Measurements from ENCODE around the gene HMX2.

The HMX2 gene, protein sequence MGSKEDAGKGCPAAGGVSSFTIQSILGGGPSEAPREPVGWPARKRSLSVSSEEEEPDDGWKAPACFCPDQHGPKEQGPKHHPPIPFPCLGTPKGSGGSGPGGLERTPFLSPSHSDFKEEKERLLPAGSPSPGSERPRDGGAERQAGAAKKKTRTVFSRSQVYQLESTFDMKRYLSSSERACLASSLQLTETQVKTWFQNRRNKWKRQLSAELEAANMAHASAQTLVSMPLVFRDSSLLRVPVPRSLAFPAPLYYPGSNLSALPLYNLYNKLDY

GRCh38 chr10:123147635-123148413 lies at the start of gene HMX2:
Gene HMX2, plus strand, starts transcription at chr10:123148136. Its CDS starts 243 bp downstream, at chr10:123148379.
- no peak for DNase-seq (ENCODE audit: low read depth in 2 of 2)

GRCh38 chr10:123100030-123100762 lies 47.7 kb upstream of the HMX2 start:
- no peak for DNase-seq (ENCODE audit: low read depth in 2 of 2)

DNA sequence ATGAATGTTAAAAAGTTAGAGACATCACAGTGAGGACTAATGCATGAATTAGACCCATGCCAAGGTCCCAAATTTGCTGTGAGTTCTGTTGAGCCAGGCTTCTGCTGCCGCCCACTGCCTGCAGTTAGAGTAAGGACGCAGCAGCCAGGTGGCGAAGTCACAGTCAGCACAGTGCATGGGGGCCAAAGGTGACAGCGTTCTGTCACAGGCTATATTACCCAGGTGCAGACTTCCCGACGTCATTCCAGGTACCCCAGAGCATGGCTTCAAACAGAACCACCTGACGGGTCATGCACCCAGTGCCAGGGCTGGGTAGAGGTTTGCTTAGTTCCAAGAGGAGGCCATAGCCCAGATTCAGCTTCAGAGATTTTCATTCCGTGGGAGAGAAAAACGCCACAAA lies 46.1 kb upstream of the HMX2 start:
- DNase-seq (ENCODE audit: low read depth in 2 of 2): no peak

GRCh38 chr10:123102673-123103072 lies 45.3 kb upstream of the HMX2 start:
- no peak for DNase-seq (ENCODE audit: low read depth in 2 of 2)

- DNase-seq (ENCODE audit: low read depth in 2 of 2): no peak
These were observed 44.0 kb upstream of the HMX2 start for GRCh38 chr10:123103944-123104343.

DNA sequence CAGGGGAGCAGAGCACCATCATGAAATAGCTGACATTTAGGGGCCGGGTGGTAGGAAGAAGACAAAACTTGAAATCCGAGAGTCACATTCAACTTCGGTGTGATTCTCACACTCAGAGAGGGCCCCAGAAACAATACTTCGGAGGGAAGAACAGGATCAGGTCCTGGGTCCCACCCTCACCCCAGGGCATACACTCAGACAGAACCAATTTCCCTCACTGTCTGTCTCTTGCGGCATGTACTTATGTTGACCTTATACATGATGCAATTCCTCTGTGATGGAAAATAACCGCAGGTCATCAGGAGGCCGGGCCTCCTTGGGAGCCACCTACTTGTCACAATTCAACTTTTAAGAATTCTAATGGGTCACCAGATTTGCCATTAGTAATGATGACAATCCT lies 38.5 kb upstream of the HMX2 start:
- DNase-seq (ENCODE audit: low read depth in 2 of 2): no peak

- DNase-seq (ENCODE audit: low read depth in 2 of 2): no peak
These were observed 30.1 kb upstream of the HMX2 start for GRCh38 chr10:123117644-123118417.

DNA sequence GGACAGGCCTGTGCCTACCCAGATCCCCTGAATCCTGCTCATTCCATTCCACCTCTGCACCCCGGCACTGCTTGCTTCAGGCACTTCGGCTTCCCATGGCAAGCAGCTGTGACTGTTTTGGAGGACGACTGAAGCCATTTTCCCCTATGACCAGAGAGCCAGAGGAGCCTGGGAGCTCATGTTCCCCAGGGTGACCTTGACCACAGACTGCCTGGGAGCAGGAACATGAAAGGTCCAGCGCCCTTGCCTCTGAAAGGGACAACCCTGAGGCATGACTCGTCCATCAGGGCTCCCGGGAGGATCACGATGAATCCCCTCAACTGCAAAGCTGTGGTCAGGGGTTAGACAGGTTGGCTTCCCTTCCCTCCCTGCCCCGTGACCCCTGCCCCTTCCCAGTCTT lies 28.9 kb upstream of the HMX2 start:
- DNase-seq (ENCODE audit: low read depth in 2 of 2): no peak

DNA sequence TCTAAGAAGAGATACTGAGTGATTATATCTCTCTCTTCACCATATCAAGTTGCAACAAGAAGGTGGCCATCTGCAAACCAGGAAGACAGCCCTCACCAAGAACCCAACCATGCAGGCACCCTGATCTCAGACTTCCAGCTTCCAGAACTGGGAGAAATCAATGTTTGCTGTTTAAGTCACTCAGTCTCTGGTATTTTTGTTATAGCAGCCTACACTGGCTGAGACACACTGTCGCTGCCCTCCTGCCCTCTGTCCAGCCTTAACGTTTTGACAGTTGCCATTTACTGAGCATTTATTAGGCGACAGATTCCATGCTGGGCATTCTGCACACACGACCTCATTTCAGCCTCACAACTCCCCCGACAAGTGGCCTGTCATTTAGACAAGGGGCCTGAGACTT lies 21.7 kb upstream of the HMX2 start:
- DNase-seq (ENCODE audit: low read depth in 2 of 2): no peak

DNA sequence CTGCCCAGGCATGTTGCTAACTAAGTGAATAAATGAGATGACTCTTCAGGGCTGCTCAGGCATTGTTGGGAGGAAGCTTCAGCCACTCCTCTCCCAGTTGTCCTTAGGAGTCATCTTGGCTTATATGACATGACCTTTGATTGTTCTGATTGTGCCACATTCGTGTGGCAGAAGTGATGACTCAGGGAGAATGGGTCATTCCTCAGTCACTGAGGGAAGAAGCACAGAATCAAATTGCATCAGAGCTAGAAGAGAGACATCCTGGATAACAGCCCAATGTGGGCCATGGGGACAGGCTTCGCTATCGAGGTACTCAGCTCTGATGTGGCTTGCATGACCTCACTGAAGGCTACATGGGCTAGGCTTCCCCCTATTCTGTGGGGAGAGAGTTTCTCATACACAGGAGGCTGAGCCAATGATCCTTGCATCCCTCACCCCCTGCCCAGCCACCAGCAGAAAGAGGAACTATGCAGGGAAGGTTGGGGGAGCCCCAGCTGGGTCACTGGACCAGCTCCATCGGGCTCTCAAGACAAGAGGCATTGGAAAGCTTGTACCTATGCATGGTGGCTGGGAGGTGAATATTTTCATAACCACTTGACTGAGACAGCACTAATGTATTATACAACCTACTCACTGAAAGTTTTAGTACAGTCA lies 18.2 kb upstream of the HMX2 start:
- no peak for DNase-seq (ENCODE audit: low read depth in 2 of 2)

DNA sequence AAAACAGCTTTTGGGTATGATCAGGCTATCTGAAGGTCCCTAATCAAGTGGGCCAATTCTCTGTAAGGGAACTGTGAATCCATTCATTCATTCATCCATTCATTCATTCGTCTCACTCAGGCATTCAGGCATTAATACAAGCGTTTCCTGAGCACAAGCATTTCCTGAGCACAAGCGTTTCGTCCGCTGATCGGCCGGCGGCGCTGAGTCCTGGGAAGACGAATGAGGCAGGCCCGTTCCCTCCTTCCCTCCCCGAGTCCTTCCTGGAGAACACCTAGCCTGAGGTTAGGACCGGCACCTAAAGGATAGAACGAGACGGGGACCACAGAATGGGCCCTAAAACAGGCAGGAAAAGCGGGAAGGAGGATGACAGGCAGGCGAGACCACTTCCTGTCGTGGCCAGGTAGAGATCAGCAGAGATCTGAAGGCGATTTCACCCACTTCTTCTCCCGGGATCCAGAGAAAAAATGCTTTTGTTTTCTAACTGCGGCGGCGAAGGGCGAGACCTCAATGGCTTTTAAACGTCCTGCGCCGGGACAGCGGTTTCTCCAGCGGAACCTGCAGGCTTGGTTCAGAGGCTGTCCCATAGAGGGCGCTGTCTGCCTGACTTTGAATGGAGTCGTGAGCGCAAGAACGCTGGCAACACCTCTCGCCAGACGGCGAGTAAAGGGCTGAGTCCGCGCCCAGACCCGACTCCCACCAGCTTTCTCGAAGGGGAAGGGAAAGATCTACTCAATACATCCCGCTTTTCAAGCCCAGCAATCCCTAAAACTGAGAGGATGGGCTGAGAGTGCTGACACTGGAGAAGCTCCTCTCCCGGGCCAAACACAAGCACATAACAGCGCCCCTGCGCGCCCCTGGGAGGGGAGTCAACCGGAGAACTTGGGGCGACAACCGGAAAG lies 15.1 kb upstream of the HMX2 start:
- peak; percentile 70 to 73 for DNase-seq (ENCODE audit: low read depth in 2 of 2)

DNA sequence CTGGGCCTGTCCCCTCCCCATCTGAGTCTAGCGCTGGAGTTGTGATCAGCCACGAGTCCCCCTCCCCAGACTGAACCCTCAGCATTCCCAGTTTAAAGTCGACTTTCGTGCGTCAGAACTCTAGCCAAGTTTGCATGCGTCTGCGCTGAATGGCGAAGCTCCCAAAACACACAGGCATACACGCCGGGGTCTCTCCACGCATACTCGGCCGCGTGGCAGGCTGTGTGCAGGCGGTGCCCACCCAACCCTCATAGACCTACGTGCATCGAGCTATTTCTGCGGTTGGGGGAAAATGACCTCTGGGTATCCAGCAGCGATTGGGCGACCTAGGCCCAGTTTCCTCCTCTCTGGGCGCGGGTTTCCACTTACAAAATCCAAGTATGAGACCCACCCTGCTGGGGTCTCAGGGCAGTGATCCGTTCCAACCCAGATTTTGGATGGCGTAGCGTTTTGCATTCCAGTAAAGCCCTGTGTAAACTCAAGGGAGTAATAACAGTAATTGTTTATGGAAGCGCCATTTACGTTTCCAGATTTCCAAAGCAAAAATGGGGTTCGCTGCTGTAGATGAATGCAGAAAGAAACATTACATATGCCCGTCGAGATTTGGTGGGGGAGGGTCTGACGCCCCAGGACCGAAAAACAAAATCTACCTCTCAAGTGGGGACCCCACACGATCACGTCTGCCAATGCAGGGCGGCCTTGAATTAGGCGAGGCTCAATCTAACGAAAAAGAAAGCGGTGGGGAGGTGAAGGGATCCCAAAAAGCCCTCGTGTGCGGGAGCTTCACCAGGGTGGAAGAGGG lies 14.2 kb upstream of the HMX2 start:
- no peak for DNase-seq (ENCODE audit: low read depth in 2 of 2)

DNA sequence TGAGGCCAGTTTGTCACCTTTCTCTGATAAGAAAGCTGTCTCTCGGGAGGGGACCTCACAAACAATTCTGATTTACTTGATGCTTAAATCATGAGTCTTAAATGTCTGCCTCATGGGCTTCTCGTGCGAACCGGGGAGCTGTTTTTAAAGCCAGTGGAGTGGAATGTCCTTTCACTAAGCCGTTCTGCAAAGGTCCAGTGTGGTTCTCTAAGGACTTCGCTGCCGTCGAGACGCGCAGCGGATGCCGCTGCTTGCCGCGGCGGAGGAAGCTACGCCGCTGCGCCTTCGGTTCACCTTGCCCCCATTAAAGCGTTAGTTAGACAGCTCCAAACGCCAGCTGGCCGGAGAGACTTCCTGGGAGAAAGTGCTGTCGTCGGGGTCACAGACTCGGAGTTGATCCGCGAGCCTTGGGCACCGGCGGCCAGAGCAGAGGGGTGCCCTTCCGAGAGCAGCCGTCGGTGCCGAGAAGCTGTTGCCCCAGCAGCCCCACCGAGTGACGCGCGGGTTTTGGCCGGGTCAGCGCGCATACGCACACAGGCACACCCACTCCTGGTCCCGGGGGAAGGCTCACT lies 13.5 kb upstream of the HMX2 start:
- no peak for DNase-seq (ENCODE audit: low read depth in 2 of 2)

DNA sequence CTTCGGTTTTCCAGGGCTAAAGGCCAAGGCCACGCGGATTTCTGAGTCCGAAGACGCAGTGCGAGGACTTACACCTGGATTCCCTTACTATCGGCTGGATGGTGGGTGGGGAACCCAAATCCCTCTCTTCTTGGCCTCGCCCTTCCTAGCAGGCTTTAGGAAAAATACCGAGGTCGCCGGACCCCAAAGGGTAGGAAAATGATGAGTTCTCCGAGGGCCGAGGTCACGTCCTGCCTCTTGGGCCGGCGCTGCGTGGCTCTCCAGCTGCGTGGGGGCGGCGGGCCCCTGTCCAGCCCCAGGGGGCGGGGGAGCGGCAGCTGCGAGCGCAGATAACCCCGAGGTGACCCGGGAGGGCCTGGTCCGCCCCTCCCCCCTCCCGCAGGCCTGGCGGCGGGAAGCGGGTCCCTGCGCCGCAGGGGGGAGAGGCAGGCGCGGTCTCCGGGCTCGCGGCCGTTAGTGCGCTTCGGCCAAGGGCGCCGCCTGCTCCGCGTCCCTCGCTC lies 13.0 kb upstream of the HMX2 start:
- no peak for DNase-seq (ENCODE audit: low read depth in 2 of 2)

- DNase-seq (ENCODE audit: low read depth in 2 of 2): no peak
These were observed 12.4 kb upstream of the HMX2 start, which contains the start of gene HMX3 for GRCh38 chr10:123135415-123136141. Gene HMX3, plus strand, starts transcription at chr10:123135970. Its CDS starts 81 bp downstream, at chr10:123136051.

DNA sequence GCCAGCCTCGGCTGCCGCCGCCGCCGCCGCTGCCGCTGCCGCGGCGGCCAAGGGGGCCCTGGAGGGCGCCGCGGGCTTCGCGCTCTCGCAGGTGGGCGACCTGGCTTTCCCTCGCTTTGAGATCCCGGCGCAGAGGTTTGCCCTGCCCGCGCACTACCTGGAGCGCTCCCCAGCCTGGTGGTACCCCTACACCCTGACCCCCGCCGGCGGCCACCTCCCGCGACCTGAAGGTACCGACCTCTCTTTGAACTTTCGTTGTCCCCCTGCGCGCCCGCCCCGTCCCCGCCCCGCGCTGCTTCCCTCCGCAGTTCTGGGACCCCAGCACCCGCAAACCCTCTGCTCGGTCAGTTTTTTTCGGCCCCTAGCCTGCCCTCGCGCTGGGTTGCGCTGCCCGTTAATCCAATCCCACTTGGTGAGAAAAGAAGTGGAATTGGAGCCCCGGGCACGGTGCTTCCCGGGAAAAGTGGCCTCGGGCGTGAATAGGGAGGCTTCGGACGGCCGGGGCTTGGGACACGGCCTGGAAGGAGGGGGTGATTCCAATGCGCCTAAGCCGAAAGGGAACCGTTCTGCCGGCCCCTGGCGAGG lies 11.6 kb upstream of the HMX2 start:
- DNase-seq (ENCODE audit: low read depth in 2 of 2): no peak

- no peak for DNase-seq (ENCODE audit: low read depth in 2 of 2)
These were observed 10.9 kb upstream of the HMX2 start for GRCh38 chr10:123136806-123137642.
